ENCODE data around the gene IFFO2.

The IFFO2 gene

DNA sequence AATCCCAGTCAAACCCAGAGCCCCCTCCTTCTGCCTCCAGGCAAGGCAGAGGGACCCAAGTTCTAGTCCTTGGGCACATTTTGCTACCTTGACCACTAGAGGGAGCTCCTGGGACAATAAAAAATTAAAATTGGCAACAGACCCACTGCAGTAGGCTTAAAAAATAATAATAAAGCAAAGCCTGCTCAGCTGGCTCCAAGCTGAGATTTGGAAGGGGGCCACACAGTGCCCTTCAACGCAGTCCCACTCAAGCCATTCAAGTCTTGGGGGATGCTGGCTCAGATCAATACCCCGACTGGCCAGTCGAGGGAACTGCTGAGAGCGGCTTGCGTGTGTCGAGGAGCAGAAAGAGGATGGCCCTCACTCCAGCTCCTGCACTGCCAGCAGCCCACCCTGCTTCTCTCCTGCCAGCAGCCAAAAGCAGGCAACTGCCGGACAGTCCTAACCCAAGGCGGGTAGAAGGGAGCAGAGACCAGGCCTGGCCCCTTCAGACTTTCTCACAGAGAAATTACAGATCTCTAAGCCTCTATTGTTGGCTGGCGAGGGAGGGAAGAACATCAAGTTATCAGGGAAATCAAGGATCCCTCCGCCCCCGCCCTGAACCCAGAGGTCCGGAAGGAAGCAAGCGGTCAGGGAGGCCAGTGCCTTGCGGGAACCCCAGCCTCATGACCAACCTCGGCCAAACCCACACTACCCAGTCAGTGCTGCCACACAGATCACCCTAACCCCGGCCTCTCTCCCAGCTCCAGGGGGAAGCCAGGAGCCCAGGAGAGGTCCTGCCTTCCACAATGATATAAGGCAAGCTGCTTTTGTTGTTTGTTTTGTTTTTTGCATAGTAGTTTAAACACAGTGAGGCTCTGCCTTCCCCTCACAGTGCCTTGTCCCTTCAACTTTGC is 49.2 kb downstream of the IFFO2 start:
- H3K9me3 ChIP-seq (ENCODE audit: control insufficient read depth, insufficient read depth, low read length): no peaks in the 10 kb centered on the region
- TF ChIP-seq, protein P1, sequence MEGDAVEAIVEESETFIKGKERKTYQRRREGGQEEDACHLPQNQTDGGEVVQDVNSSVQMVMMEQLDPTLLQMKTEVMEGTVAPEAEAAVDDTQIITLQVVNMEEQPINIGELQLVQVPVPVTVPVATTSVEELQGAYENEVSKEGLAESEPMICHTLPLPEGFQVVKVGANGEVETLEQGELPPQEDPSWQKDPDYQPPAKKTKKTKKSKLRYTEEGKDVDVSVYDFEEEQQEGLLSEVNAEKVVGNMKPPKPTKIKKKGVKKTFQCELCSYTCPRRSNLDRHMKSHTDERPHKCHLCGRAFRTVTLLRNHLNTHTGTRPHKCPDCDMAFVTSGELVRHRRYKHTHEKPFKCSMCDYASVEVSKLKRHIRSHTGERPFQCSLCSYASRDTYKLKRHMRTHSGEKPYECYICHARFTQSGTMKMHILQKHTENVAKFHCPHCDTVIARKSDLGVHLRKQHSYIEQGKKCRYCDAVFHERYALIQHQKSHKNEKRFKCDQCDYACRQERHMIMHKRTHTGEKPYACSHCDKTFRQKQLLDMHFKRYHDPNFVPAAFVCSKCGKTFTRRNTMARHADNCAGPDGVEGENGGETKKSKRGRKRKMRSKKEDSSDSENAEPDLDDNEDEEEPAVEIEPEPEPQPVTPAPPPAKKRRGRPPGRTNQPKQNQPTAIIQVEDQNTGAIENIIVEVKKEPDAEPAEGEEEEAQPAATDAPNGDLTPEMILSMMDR (IDR thresholded peaks at IDR 0.05; ENCODE audit: low read depth, low read length, poor library complexity, severe bottlenecking): peak; percentile 94
- TF ChIP-seq EZH2phosphoT487 (IDR thresholded peaks at IDR 0.05; ENCODE audit: borderline replicate concordance, low read length): no peak
- peak overlapping the region; percentile 31; the same call in 1 of the 2 replicates for H3K4me2 ChIP-seq (ENCODE audit: low read length)
- H4K20me1 ChIP-seq (ENCODE audit: control insufficient read depth, insufficient read depth, low read depth, low read length): no peaks in the 10 kb centered on the region
- H3K4me3 ChIP-seq (ENCODE audit: low read length): no peak overlapping the region
- H3K27me3 ChIP-seq (ENCODE audit: control insufficient read depth, low read length): peaks cover 11% of the 10 kb centered on the region
- no peaks in the 10 kb centered on the region for H3K79me2 ChIP-seq (ENCODE audit: control insufficient read depth, low read length)
- H3K27ac ChIP-seq (ENCODE audit: low read depth, low read length): no peak overlapping the region
- peaks cover 20% of the 10 kb centered on the region for H3K4me1 ChIP-seq (ENCODE audit: control insufficient read depth, low read length)
- no peaks in the 10 kb centered on the region for H3K36me3 ChIP-seq (ENCODE audit: control insufficient read depth, low read length)
- H3F3A ChIP-seq (ENCODE audit: control insufficient read depth, insufficient read depth): no peaks in the 10 kb centered on the region
- no peaks in the 10 kb centered on the region for H3K9me2 ChIP-seq (replicated peaks; ENCODE audit: control insufficient read depth, low read length)

DNA sequence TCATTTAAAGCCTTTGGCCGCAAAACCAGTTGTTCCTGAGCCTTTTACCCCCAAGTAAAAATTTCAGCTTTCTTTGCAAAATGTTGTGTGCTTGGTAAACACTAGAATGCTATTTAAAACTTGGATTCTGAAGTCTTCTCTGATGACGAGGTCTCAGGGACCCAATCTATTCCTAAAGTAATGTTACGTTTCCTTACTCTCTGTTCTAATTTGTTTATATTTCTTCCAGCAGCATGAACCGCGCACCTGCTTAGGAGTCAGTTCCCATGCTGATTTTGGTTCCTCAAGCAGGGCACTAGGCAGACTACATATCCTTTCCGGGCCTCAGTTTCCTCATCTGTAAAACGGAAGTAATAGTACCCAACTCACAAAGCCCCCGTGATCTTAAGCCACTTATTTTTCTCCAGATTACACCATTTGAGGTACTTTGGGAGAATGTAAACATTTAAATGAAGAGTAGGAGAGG is 53.2 kb downstream of the IFFO2 start:
- Histone ChIP-seq H4K20me1 (ENCODE audit: control insufficient read depth, insufficient read depth, low read depth, low read length) (no peaks in the 10 kb centered on the region), H3K36me3 (ENCODE audit: control insufficient read depth, low read length) (no peaks in the 10 kb centered on the region), H3K9me3 (ENCODE audit: control insufficient read depth, insufficient read depth, low read length) (no peaks in the 10 kb centered on the region), H3K79me2 (ENCODE audit: control insufficient read depth, low read length) (no peaks in the 10 kb centered on the region), H3K27ac (ENCODE audit: low read depth, low read length) (no peak overlapping the region), H3K27me3 (ENCODE audit: control insufficient read depth, low read length) (peaks cover 26% of the 10 kb centered on the region), H3K4me2 (ENCODE audit: low read length) (peak overlapping the region; percentile 78), H3K4me1 (ENCODE audit: control insufficient read depth, low read length) (peaks cover 24% of the 10 kb centered on the region), H3K9me2 (replicated peaks; ENCODE audit: control insufficient read depth, low read length) (no peaks in the 10 kb centered on the region), H3F3A (ENCODE audit: control insufficient read depth, insufficient read depth) (no peaks in the 10 kb centered on the region), H3K4me3 (ENCODE audit: low read length) (peak overlapping the region; percentile 74)
- TF ChIP-seq, protein P1 (IDR thresholded peaks at IDR 0.05; ENCODE audit: low read depth, low read length, poor library complexity, severe bottlenecking): no peak
- no peak for TF ChIP-seq EZH2phosphoT487 (IDR thresholded peaks at IDR 0.05; ENCODE audit: borderline replicate concordance, low read length)

GRCh38 chr1:18902523-18903290 is 53.8 kb downstream of the IFFO2 start, which contains the start of gene ALDH4A1:
TSS of gene ALDH4A1 (minus strand) at chr1:18902555. CDS start at chr1:18902523, 32 bp downstream.
- Histone ChIP-seq H3F3A (ENCODE audit: control insufficient read depth, insufficient read depth) (no peaks in the 10 kb centered on the region), H4K20me1 (ENCODE audit: control insufficient read depth, insufficient read depth, low read depth, low read length) (no peaks in the 10 kb centered on the region), H3K4me2 (ENCODE audit: low read length) (peak within 1 kb of the TSS; percentile 78), H3K36me3 (ENCODE audit: control insufficient read depth, low read length) (no peaks in the 10 kb centered on the region), H3K79me2 (ENCODE audit: control insufficient read depth, low read length) (no peaks in the 10 kb centered on the region), H3K27me3 (ENCODE audit: control insufficient read depth, low read length) (peaks cover 26% of the 10 kb centered on the region), H3K27ac (ENCODE audit: low read depth, low read length) (no peak within 1 kb of the TSS), H3K4me3 (ENCODE audit: low read length) (peak within 1 kb of the TSS; percentile 74), H3K9me2 (replicated peaks; ENCODE audit: control insufficient read depth, low read length) (no peaks in the 10 kb centered on the region), H3K9me3 (ENCODE audit: control insufficient read depth, insufficient read depth, low read length) (no peaks in the 10 kb centered on the region), H3K4me1 (ENCODE audit: control insufficient read depth, low read length) (peaks cover 18% of the 10 kb centered on the region)
- no peak for TF ChIP-seq EZH2phosphoT487 (IDR thresholded peaks at IDR 0.05; ENCODE audit: borderline replicate concordance, low read length)
- TF ChIP-seq, protein P1 (IDR thresholded peaks at IDR 0.05; ENCODE audit: low read depth, low read length, poor library complexity, severe bottlenecking): no peak

Measured in DOHH2 (cell line).